ENCODE data around the gene GAB2.

GRCh38 chr11:78432956-78433355, 15.3 kb upstream of the GAB2 start:
- TF ChIP-seq, protein P1, sequence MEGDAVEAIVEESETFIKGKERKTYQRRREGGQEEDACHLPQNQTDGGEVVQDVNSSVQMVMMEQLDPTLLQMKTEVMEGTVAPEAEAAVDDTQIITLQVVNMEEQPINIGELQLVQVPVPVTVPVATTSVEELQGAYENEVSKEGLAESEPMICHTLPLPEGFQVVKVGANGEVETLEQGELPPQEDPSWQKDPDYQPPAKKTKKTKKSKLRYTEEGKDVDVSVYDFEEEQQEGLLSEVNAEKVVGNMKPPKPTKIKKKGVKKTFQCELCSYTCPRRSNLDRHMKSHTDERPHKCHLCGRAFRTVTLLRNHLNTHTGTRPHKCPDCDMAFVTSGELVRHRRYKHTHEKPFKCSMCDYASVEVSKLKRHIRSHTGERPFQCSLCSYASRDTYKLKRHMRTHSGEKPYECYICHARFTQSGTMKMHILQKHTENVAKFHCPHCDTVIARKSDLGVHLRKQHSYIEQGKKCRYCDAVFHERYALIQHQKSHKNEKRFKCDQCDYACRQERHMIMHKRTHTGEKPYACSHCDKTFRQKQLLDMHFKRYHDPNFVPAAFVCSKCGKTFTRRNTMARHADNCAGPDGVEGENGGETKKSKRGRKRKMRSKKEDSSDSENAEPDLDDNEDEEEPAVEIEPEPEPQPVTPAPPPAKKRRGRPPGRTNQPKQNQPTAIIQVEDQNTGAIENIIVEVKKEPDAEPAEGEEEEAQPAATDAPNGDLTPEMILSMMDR (IDR thresholded peaks at IDR 0.05), result no peak
- TF ChIP-seq POLR2AphosphoS5 (IDR thresholded peaks at IDR 0.05; ENCODE audit: low read depth, low read length), result no peak
- TF ChIP-seq REST (IDR thresholded peaks at IDR 0.05; ENCODE audit: insufficient read depth in 1 of 2, low read depth in 2 of 2, low read length in 1 of 2), result no peak
- TF ChIP-seq TCF7L2 (IDR thresholded peaks at IDR 0.05; ENCODE audit: low read depth, low read length), result no peak
- no peak for TF ChIP-seq SIN3A (IDR thresholded peaks at IDR 0.05; ENCODE audit: borderline replicate concordance, insufficient read depth, low read depth, low read length)
